ENCODE data around the gene ZNF446.

GRCh38 chr19:58429745-58430144 lies 46.4 kb upstream of the ZNF446 start:
- TF ChIP-seq CTCF (conservative IDR thresholded peaks at IDR 0.05 in 1 of 2, IDR thresholded peaks at IDR 0.05 in 1 of 2; ENCODE audit: low read depth in 1 of 2, low read length in 2 of 2) (no peak), EZH2 (IDR thresholded peaks at IDR 0.05; ENCODE audit: low read length, missing control alignments) (no peak)
